H9 (cell line): ENCODE measurements around the gene MAP4K3. TPM values are rescaled to one million over a fixed set of nuclear protein-coding genes. Genes with fewer than 3 reads are reported as not detected.
A peak's percentile ranks its signal among the peaks of the same experiment; 100 is the strongest.

Source experiments
- DNase-seq: peaks from one replicate; pipeline ENCODE4 v3.0.0-alpha.2; 2017
- H2AFZ ChIP-seq: one replicate; pipeline ENCODE4 v1.6.1; 2013; ENCODE audit warnings: mild to moderate bottlenecking, low read length, control low read depth, moderate library complexity
- H2AK5ac ChIP-seq: 2 replicates; pipeline ENCODE4 v1.6.1; 2013; ENCODE audit warnings: low read length, control low read depth, mixed read lengths; ENCODE audit not compliant: insufficient read length
- H2BK120ac ChIP-seq: one replicate; pipeline ENCODE4 v1.6.1; 2013; ENCODE audit warnings: low read depth, mild to moderate bottlenecking, low read length, control low read depth, inconsistent platforms; ENCODE audit not compliant: poor library complexity, severe bottlenecking
- H2BK12ac ChIP-seq: 2 replicates; pipeline ENCODE4 v1.6.1; 2013; ENCODE audit warnings: low read length, control low read depth, mixed read lengths, low read depth; ENCODE audit not compliant: insufficient read length
- H2BK15ac ChIP-seq: 2 replicates; pipeline ENCODE4 v1.6.1; 2013; ENCODE audit warnings: low read depth, low read length, control low read depth
- H2BK20ac ChIP-seq: one replicate; pipeline ENCODE4 v1.6.1; 2013; ENCODE audit warnings: low read depth, mild to moderate bottlenecking, low read length, control low read depth, inconsistent platforms; ENCODE audit not compliant: poor library complexity, severe bottlenecking
- H2BK5ac ChIP-seq: 2 replicates; pipeline ENCODE4 v1.6.1; 2013; ENCODE audit warnings: low read length, control low read depth, mixed read lengths; ENCODE audit not compliant: insufficient read length
- H3K14ac ChIP-seq: 2 replicates; pipeline ENCODE4 v1.6.1; 2013; ENCODE audit warnings: low read length, control low read depth; ENCODE audit not compliant: insufficient read depth
- H3K18ac ChIP-seq: 2 replicates; pipeline ENCODE4 v1.6.1; 2013; ENCODE audit warnings: low read depth, mild to moderate bottlenecking, mixed read lengths, low read length, control low read depth; ENCODE audit not compliant: insufficient read length
- H3K23ac ChIP-seq: 2 replicates; pipeline ENCODE4 v1.6.1; 2013; ENCODE audit warnings: low read length, control low read depth, mixed read lengths, low read depth; ENCODE audit not compliant: insufficient read length
- H3K23me2 ChIP-seq: 2 replicates; pipeline ENCODE4 v1.6.1; 2013; ENCODE audit warnings: low read depth, mild to moderate bottlenecking, mixed read lengths, low read length, control low read depth; ENCODE audit not compliant: insufficient read length, poor library complexity, severe bottlenecking
- H3K27ac ChIP-seq: 2 replicates; pipeline ENCODE4 v1.5.1; 2013; ENCODE audit warnings: low read length, control low read depth, mixed read lengths, low read depth; ENCODE audit not compliant: insufficient read length
- H3K27me3 ChIP-seq: 2 replicates; pipeline ENCODE4 v1.6.1; 2013; ENCODE audit warnings: low read length, control low read depth, inconsistent platforms; ENCODE audit not compliant: insufficient read depth
- H3K4ac ChIP-seq: 2 replicates; pipeline ENCODE4 v1.6.1; 2013; ENCODE audit warnings: low read depth, mild to moderate bottlenecking, control low read depth, inconsistent platforms, low read length, moderate library complexity
- H3K4me1 ChIP-seq: 2 replicates; pipeline ENCODE4 v1.6.1; 2013; ENCODE audit warnings: low read length, control low read depth, inconsistent platforms; ENCODE audit not compliant: insufficient read depth
- H3K4me2 ChIP-seq: 2 replicates; pipeline ENCODE4 v1.6.1; 2013; ENCODE audit warnings: low read length, control low read depth, mixed read lengths; ENCODE audit not compliant: insufficient read length, insufficient read depth
- H3K56ac ChIP-seq: 2 replicates; pipeline ENCODE4 v1.6.1; 2013; ENCODE audit warnings: low read depth, mild to moderate bottlenecking, mixed read lengths, low read length, control low read depth; ENCODE audit not compliant: insufficient read length
- H3K79me1 ChIP-seq: 2 replicates; pipeline ENCODE4 v1.6.1; 2013; ENCODE audit warnings: low read depth, mild to moderate bottlenecking, moderate library complexity, low read length, control low read depth, inconsistent platforms; ENCODE audit not compliant: insufficient read depth, poor library complexity, severe bottlenecking
- H3K79me2 ChIP-seq: 2 replicates; pipeline ENCODE4 v1.6.1; 2013; ENCODE audit warnings: low read length, control low read depth, inconsistent platforms; ENCODE audit not compliant: insufficient read depth
- H3K9ac ChIP-seq: 2 replicates; pipeline ENCODE4 v1.6.1; 2013; ENCODE audit warnings: low read length, control low read depth, mixed read lengths; ENCODE audit not compliant: insufficient read length; ENCODE audit errors: extremely low read depth
- H3K9me3 ChIP-seq: one replicate; pipeline ENCODE4 v1.6.1; 2013; ENCODE audit warnings: low read depth, low read length, inconsistent platforms; ENCODE audit not compliant: control insufficient read depth
- H3T11ph ChIP-seq: one replicate; pipeline ENCODE4 v1.6.1; 2013; ENCODE audit warnings: mild to moderate bottlenecking, low read length, control low read depth, inconsistent platforms
- H4K20me1 ChIP-seq: one replicate; pipeline ENCODE4 v1.6.1; 2013; ENCODE audit not compliant: control insufficient read depth, insufficient read length, insufficient read depth
- H4K5ac ChIP-seq: 2 replicates; pipeline ENCODE4 v1.6.1; 2013; ENCODE audit warnings: low read depth, mild to moderate bottlenecking, mixed read lengths, low read length, control low read depth; ENCODE audit not compliant: insufficient read length
- H4K8ac ChIP-seq: replicated peaks from 2 replicates; pipeline ENCODE4 v1.6.1; 2013; ENCODE audit warnings: low read length, control low read depth, mixed read lengths, low read depth; ENCODE audit not compliant: insufficient read length
- H4K91ac ChIP-seq: 2 replicates; pipeline ENCODE4 v1.6.1; 2013; ENCODE audit warnings: low read depth, mild to moderate bottlenecking, moderate library complexity, mixed read lengths, low read length, control low read depth; ENCODE audit not compliant: insufficient read length
- H3K27ac Mint-ChIP-seq, 3 experiments: 2 replicates in 2 of 3; 3 replicates in 1 of 3; pipeline ENCODE4 v1.8.0; 2020 to 2021; ENCODE audit warnings: mixed read lengths in 3 of 3, mild to moderate bottlenecking in 1 of 3, moderate library complexity in 1 of 3
- H3K27me3 Mint-ChIP-seq: 2 replicates; pipeline ENCODE4 v1.8.0; 2021; ENCODE audit warnings: low read depth, mild to moderate bottlenecking, moderate library complexity, mixed read lengths
- H3K36me3 Mint-ChIP-seq, 3 experiments: 2 replicates in 2 of 3; 3 replicates in 1 of 3; pipeline ENCODE4 v1.8.0; 2020 to 2021; ENCODE audit warnings: low read depth in 3 of 3, mixed read lengths in 3 of 3; ENCODE audit not compliant: insufficient read depth in 1 of 3
- H3K4me1 Mint-ChIP-seq, 2 experiments: 2 replicates each; pipeline ENCODE4 v1.8.0; 2020; ENCODE audit warnings: mixed read lengths in 2 of 2
- H3K4me3 Mint-ChIP-seq, 2 experiments: 2 replicates in 1 of 2; 3 replicates in 1 of 2; pipeline ENCODE4 v1.8.0; 2020 to 2021; ENCODE audit warnings: mild to moderate bottlenecking in 2 of 2, mixed read lengths in 2 of 2, moderate library complexity in 1 of 2
- H3K9me3 Mint-ChIP-seq, 2 experiments: 2 replicates in 1 of 2; 3 replicates in 1 of 2; pipeline ENCODE4 v1.8.0; 2020; ENCODE audit warnings: mild to moderate bottlenecking in 2 of 2, mixed read lengths in 2 of 2, moderate library complexity in 1 of 2
- CTCF ChIP-seq: fragments of 200-600 bp; sonication (generic); conservative IDR thresholded peaks from 3 replicates; pipeline ENCODE4 v1.8.0; 2021; ENCODE audit warnings: antibody characterized with exemption, mild to moderate bottlenecking
- whole genome bisulfite sequencing: extraction: QIAGEN DNeasy Blood & Tissue Kit; methylation state at CpG from one replicate; pipeline ENCODE4 v1.1.7; 2013; ENCODE audit warnings: missing lambda C conversion rate, low lambda C conversion rate, mixed read lengths; ENCODE audit not compliant: insufficient read length; ENCODE audit errors: extremely low coverage; 5-methylcytosine and 5-hydroxymethylcytosine counted together
- total RNA-seq: library from RNA; stranded (reverse); gene quantifications from 2 replicates; pipeline ENCODE4 v1.2.1, GENCODE V29; 2021

Gene MAP4K3
- total RNA-seq, 1 experiment from 2014 or later: 37.9 TPM

DNA sequence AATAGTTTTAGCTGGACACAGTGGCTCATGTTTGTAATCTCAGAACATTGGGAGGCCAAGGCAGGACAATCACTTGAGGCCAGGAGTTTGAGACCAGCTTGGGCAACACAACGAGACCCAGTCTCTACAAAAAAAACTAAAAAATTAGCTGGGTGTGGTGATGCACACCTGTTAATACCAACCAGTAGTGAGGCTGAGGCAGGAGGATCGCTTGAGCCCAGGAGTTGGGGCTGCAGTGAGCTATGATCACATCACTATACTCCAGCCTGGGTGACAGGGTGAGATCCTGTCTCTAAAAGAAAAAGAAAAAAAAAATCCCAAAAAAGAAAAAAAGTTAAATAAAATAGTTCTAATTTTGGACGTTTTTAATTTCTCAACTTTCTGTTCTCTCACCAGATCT is 68.7 kb downstream of the MAP4K3 start:
- Mint-ChIP-seq H3K36me3 (peaks cover 13 to 63% (median 50%) of the 10 kb centered on the region in 3 experiments), H3K4me3 (no peak overlapping the region)
- no peak overlapping the region for H3K18ac ChIP-seq

More for the DNA sequence above, 68.7 kb downstream of the MAP4K3 start:
- peaks cover 9% of the 10 kb centered on the region for H3K4me1 ChIP-seq
- no peak overlapping the region for H2AK5ac ChIP-seq
- no peak overlapping the region for H2AFZ ChIP-seq
- H3K4me2 ChIP-seq: no peak overlapping the region
- H3K23me2 ChIP-seq: no peaks in the 10 kb centered on the region
- H3K9me3 Mint-ChIP-seq: peaks cover 29 to 48% of the 10 kb centered on the region in 2 experiments
- no peak overlapping the region for H3T11ph ChIP-seq
- WGBS: no CpG with 5 or more reads among the region's 3 CpGs
- H3K9ac ChIP-seq: no peak overlapping the region
- peak overlapping the region in 2 of 3 experiments; percentile 52 to 99; a peak in 4 of 7 replicates for H3K27ac Mint-ChIP-seq
- no peak overlapping the region for H4K5ac ChIP-seq
- DNase-seq: no peak
- H3K79me2 ChIP-seq: no peaks in the 10 kb centered on the region; the same call in 1 of the 2 replicates
- no peaks in the 10 kb centered on the region for H3K79me1 ChIP-seq
- no peak overlapping the region for H3K4ac ChIP-seq
- no peak overlapping the region for H2BK15ac ChIP-seq
- no peak overlapping the region for H2BK5ac ChIP-seq
- H3K27me3 ChIP-seq: no peaks in the 10 kb centered on the region
- no peak overlapping the region for H3K14ac ChIP-seq
- no peak overlapping the region for H4K8ac ChIP-seq
- H4K91ac ChIP-seq: no peak overlapping the region
- H2BK12ac ChIP-seq: no peak overlapping the region
- H4K20me1 ChIP-seq: no peaks in the 10 kb centered on the region
- no peak for TF ChIP-seq CTCF
- H2BK120ac ChIP-seq: no peak overlapping the region
- peaks cover 4% of the 10 kb centered on the region for H3K9me3 ChIP-seq
- H3K4me1 Mint-ChIP-seq: peaks cover 56 to 70% of the 10 kb centered on the region in 2 experiments
- H3K56ac ChIP-seq: no peak overlapping the region
- no peak overlapping the region for H3K27ac ChIP-seq
- no peaks in the 10 kb centered on the region for H3K27me3 Mint-ChIP-seq
- no peak overlapping the region for H2BK20ac ChIP-seq
- H3K23ac ChIP-seq: no peak overlapping the region
